K562 (cell line): ENCODE data around the gene NXPE2. TPM values are rescaled to one million over a fixed set of nuclear protein-coding genes. Genes with fewer than 3 reads are reported as not detected.

Experiments used
- ATAC-seq: fragments of 200-7000 bp; cut with Tn5 transposase; 3 replicates; pipeline ENCODE4 v1.9.1; 2020; ENCODE audit warnings: moderate library complexity
- BruUV-seq: library from RNA; stranded (reverse); fragments of 400-500 nt; replicated peaks from 2 replicates; lab custom pipeline; 2021; lab: Mats Ljungman, UMichigan
- CTCF ChIA-PET: fragments of 300-600 bp; formaldehyde crosslinking; extraction: SDS; loops from one replicate; lab custom pipeline; 2021; ENCODE audit warnings: low intra/inter-chr PET ratio; lab: Yijun Ruan, JAX
- POLR2A ChIA-PET: fragments of 300-600, 350-650 bp; sonication (Branson Sonifier 250); formaldehyde crosslinking; extraction: SDS; loops from one replicate; lab custom pipeline; 2021; ENCODE audit warnings: antibody characterized with exemption, inconsistent platforms; lab: Yijun Ruan, JAX
- DNase-seq, 4 experiments: peaks; one replicate each; pipeline versions ENCODE4 v3.0.0 to v3.0.0-alpha.2; 2011 to 2018; ENCODE audit warnings: low spot score in 3 of 4, mixed read lengths in 3 of 4; ENCODE audit errors: extremely low read depth in 1 of 4
- FAIRE-seq: peaks from 2 replicates; lab custom pipeline; 2011; peaks lifted over from hg19 to GRCh38; lab: Jason Lieb, UNC
- H2AFZ ChIP-seq: 2 replicates; pipeline ENCODE4 v1.6.0; 2011; ENCODE audit warnings: low read depth, low read length, control low read depth, inconsistent platforms
- H3K27ac ChIP-seq: fragments of 200-600 bp; 3 replicates; pipeline ENCODE4 v1.8.0; 2011; ENCODE audit warnings: low read depth, mild to moderate bottlenecking, control low read depth, inconsistent platforms, low read length, moderate library complexity, mixed read lengths; ENCODE audit errors: extremely low read depth
- H3K27me3 ChIP-seq, 2 experiments: fragments of 300-600 bp in 1 of 2; 2 replicates in 1 of 2; 3 replicates in 1 of 2; pipeline versions ENCODE4 v1.6.0 to v1.8.0; 2011; ENCODE audit warnings: inconsistent platforms in 2 of 2, low read length in 2 of 2, mild to moderate bottlenecking in 1 of 2, mixed read lengths in 1 of 2, moderate library complexity in 1 of 2; ENCODE audit not compliant: control insufficient read depth in 2 of 2, insufficient read depth in 2 of 2
- H3K36me3 ChIP-seq: fragments of 300-600 bp; 3 replicates; pipeline ENCODE4 v1.8.0; 2011; ENCODE audit warnings: mild to moderate bottlenecking, low read length, inconsistent platforms; ENCODE audit not compliant: control insufficient read depth, insufficient read depth
- H3K4me1 ChIP-seq, 2 experiments: fragments of 200-600 bp in 1 of 2; replicated peaks in 1 of 2; 2 replicates in 1 of 2; 3 replicates in 1 of 2; pipeline versions ENCODE4 v1.5.1 to v1.8.0; 2011; ENCODE audit warnings: inconsistent platforms in 2 of 2, low read length in 2 of 2, mild to moderate bottlenecking in 1 of 2, mixed read lengths in 1 of 2, moderate library complexity in 1 of 2; ENCODE audit not compliant: control insufficient read depth in 2 of 2, insufficient read depth in 2 of 2
- H3K4me2 ChIP-seq: 2 replicates; pipeline ENCODE4 v1.6.1; 2011; ENCODE audit warnings: low read length, control low read depth, inconsistent platforms, mixed read lengths; ENCODE audit not compliant: insufficient read depth
- H3K4me3 ChIP-seq: fragments of 200-600 bp; sonication (generic), shearing (Covaris generic); 2 replicates; pipeline ENCODE4 v1.5.1; 2016; ENCODE audit warnings: control low read depth, inconsistent platforms
- H3K79me2 ChIP-seq: fragments of 200-600 bp; 3 replicates; pipeline ENCODE4 v1.8.0; 2011; ENCODE audit warnings: low read length, inconsistent platforms; ENCODE audit not compliant: control insufficient read depth, insufficient read depth
- H3K9ac ChIP-seq, 2 experiments: 2 replicates each; pipeline versions ENCODE4 v1.6.0 to v1.6.1; 2011; ENCODE audit warnings: low read depth in 2 of 2, low read length in 2 of 2, control low read depth in 1 of 2, inconsistent platforms in 1 of 2, mild to moderate bottlenecking in 1 of 2, mixed read lengths in 1 of 2; ENCODE audit not compliant: insufficient read depth in 1 of 2
- H3K9me1 ChIP-seq: one replicate; pipeline ENCODE4 v1.6.0; 2011; ENCODE audit warnings: inconsistent platforms, mild to moderate bottlenecking, low read length, moderate library complexity; ENCODE audit not compliant: control insufficient read depth, insufficient read depth
- H3K9me3 ChIP-seq: replicated peaks from 2 replicates; pipeline ENCODE4 v1.5.1; 2011; ENCODE audit warnings: low read depth, low read length, inconsistent platforms; ENCODE audit not compliant: control insufficient read depth, insufficient read depth
- H4K20me1 ChIP-seq: replicated peaks from 2 replicates; pipeline ENCODE4 v1.6.1; 2011; ENCODE audit warnings: low read length, inconsistent platforms, mixed read lengths; ENCODE audit not compliant: control insufficient read depth, insufficient read depth
- CC2D1A ChIP-seq: fragments of 450-650 bp; IDR thresholded peaks from 2 replicates; pipeline ENCODE4 v1.6.1; 2017; ENCODE audit warnings: mild to moderate bottlenecking
- E2F5 ChIP-seq: sonication (generic); formaldehyde crosslinking; IDR thresholded peaks from 2 replicates; pipeline ENCODE4 v1.8.0; 2022; ENCODE audit warnings: mild to moderate bottlenecking, missing genetic modification reagents
- MEF2A ChIP-seq: IDR thresholded peaks from 2 replicates; pipeline ENCODE4 v1.6.1; 2011; ENCODE audit warnings: low read depth, mild to moderate bottlenecking, low read length, moderate library complexity; ENCODE audit not compliant: control insufficient read depth
- MTA1 ChIP-seq: fragments of 450-650 bp; IDR thresholded peaks from 2 replicates; pipeline ENCODE4 v1.6.1; 2017; ENCODE audit warnings: borderline replicate concordance
- RREB1 ChIP-seq: fragments of 250-450 bp; sonication (Bioruptor Pico); IDR thresholded peaks from 2 replicates; pipeline ENCODE4 v1.4.0; 2020
- SRF ChIP-seq, 2 experiments: fragments of 250-450, 450-650 bp in 1 of 2; sonication (Bioruptor Pico) in 1 of 2; sonication (generic) in 1 of 2; formaldehyde crosslinking; IDR thresholded peaks; 2 replicates each; pipeline versions ENCODE4 v1.5.0 to v1.5.1; 2020 to 2022; ENCODE audit warnings: mild to moderate bottlenecking in 1 of 2, missing genetic modification reagents in 1 of 2
- WGBS: fragments of 100-300 bp; shearing (Covaris generic); methylation state at CpG from one replicate; pipeline ENCODE4 v1.1.6; 2016; ENCODE audit warnings: low coverage, mixed read lengths; ENCODE audit not compliant: insufficient coverage; ENCODE audit errors: missing lambda C conversion rate; 5-methylcytosine and 5-hydroxymethylcytosine counted together
- in situ Hi-C: fragments of 300-500 bp; cut with MboI; formaldehyde crosslinking; loops from 4 replicates; pipeline ENCODE4 v1.15.0; 2018; ENCODE audit warnings: inconsistent platforms, mixed read lengths
- intact Hi-C: fragments of 100-400 bp; cut with micrococcal nuclease; formaldehyde crosslinking; loops from 2 replicates; pipeline ENCODE4 v1.14.2; 2022
- polyA plus RNA-seq, 8 experiments: library from polyadenylated mRNA; depleted of rRNA in 4 of 8; stranded (reverse) in 5 of 8; unstranded in 3 of 8; fragments of >200 nt; fragmentation: Nextera tagmentation in 2 of 8; fragmentation: Illumina TruSeq in 1 of 8; extraction: Ambion mirVana in 2 of 8; extraction: Trizol in 1 of 8; gene quantifications; 2 replicates each; pipeline versions ENCODE4 v1.2.1 to v1.2.3, GENCODE V29; 2011 to 2014; ENCODE audit warnings: inconsistent platforms in 1 of 8, missing spikeins in 1 of 8
- total RNA-seq, 7 experiments: library from RNA; depleted of rRNA in 6 of 7; stranded (reverse); fragments of >200 nt in 6 of 7; fragmentation: Illumina TruSeq in 2 of 7; extraction: Trizol in 2 of 7; gene quantifications; 2 replicates each; pipeline versions ENCODE4 v1.2.1 to v1.2.3, GENCODE V29; 2011 to 2021; ENCODE audit warnings: low replicate concordance in 1 of 7

The NXPE2 gene
- total and polyA plus RNA-seq, 9 of the 15 experiments (the other 6 are each of a cell fraction or from before 2014, with no cell fraction given) = not detected

- no peak for ATAC-seq
- no peak for FAIRE-seq
- H3K36me3 ChIP-seq = no peaks in the 10 kb centered on the region
- H3K9me3 ChIP-seq = no peaks in the 10 kb centered on the region
- H3K9me1 ChIP-seq = no peaks in the 10 kb centered on the region
- ChIA-PET POLR2A (no interaction called here), CTCF (no interaction called here)
- H4K20me1 ChIP-seq = no peaks in the 10 kb centered on the region
- no peaks in the 10 kb centered on the region for H3K27me3 ChIP-seq
- 1% methylated on average over 19 of the region's 19 CpGs for whole genome bisulfite sequencing
- H3K4me2 ChIP-seq = no peak overlapping the region
- intact Hi-C loops = no loop called here
- no TSS peak for BruUV-seq
- no peak overlapping the region for H3K4me3 ChIP-seq
- in situ Hi-C loops = no loop called here
- TF ChIP-seq E2F5 (CRISPR knock-in tag) = no peak
- TF ChIP-seq SRF (CRISPR knock-in tag; IDR thresholded peaks at IDR 0.05) = 0 out of 4 replicates have a peak, but pooled peaks of 1 of the 2 experiments have one; percentile 35
- DNase-seq = no peak
- no peaks in the 10 kb centered on the region for H3K4me1 ChIP-seq
- H3K79me2 ChIP-seq = no peaks in the 10 kb centered on the region
- no peak overlapping the region for H2AFZ ChIP-seq
- H3K27ac ChIP-seq = no peak overlapping the region
- H3K9ac ChIP-seq = no peak overlapping the region
Observed at GRCh38 chr11:114651145-114651718, 27.1 kb upstream of the NXPE2 start.

DNA sequence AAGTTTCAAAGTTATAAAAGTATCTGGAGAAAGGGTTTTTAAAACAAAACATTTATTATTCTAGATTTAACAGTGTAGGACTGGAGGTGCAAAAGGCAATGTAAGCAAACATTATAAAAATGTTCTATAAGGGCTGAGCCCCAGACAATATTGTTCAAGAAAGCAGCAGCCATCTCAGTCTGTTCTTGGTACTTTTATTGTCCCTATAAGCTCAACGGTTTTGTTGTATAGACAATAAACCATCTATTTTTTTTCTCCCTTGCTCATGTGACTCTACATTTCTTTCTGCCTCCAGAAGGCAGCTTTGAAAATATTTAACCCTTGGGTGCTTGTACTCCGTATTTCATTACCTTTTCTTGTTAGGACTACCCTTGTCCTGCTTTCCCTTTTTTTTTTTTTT lies 25.2 kb upstream of the NXPE2 start:
- Histone ChIP-seq H4K20me1 (no peaks in the 10 kb centered on the region), H3K36me3 (no peaks in the 10 kb centered on the region), H3K4me1 (no peaks in the 10 kb centered on the region), H3K79me2 (no peaks in the 10 kb centered on the region), H3K9me3 (no peaks in the 10 kb centered on the region), H3K27me3 (no peaks in the 10 kb centered on the region), H3K9me1 (no peaks in the 10 kb centered on the region), H3K4me2 (no peak overlapping the region), H2AFZ (no peak overlapping the region), H3K4me3 (no peak overlapping the region), H3K27ac (no peak overlapping the region), H3K9ac (no peak overlapping the region)
- 0% methylated on average over 2 of the region's 2 CpGs for WGBS
- TF ChIP-seq RREB1 (CRISPR knock-in tag) (no peak), MTA1 (no peak), CC2D1A (no peak), MEF2A (no peak)
- ChIA-PET POLR2A (interaction anchor here (0.6 kb wide), 1 partner anchor 8 kb away, joined by 3 read pairs; no protein-coding TSS in a partner anchor), CTCF (no interaction called here)
- no peak for DNase-seq
- intact Hi-C loops = no loop called here
- no peak for ATAC-seq
- in situ Hi-C loops = no loop called here
- no TSS peak for BruUV-seq
- FAIRE-seq = no peak
